GM19455 (cell line): ENCODE results near the gene ADGRA1.
"Not testable (repeated sequence)": the region's sequence is repeated elsewhere in the genome, so short reads cannot be mapped to it uniquely, and the experiment has no call there.

Source experiments
- ATAC-seq: cut with Tn5 transposase; IDR thresholded peaks from one replicate; pipeline ENCODE4 v1.9.1; 2021; ENCODE audit not compliant: unreplicated experiment

Gene ADGRA1

DNA sequence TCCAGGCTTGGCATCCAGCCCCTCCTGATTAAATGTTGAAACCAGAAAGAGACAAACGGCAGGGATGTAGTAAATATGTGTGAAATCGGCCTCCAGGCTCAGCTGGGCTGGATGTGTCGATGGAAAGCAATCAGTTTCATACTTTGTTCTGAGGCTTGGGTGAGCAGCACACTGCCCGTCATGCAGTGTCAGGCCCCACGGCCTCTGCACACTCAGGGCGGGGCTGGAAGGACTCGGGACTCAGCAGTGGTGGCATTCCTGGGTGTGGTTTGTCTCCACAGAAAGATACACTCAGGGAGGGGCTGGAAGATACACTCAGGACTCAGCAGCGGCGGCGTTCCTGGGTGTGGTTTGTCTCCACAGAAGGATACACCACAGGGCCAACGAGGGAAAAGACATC lies 22.0 kb downstream of the ADGRA1 start:
- ATAC-seq, result no peak

DNA sequence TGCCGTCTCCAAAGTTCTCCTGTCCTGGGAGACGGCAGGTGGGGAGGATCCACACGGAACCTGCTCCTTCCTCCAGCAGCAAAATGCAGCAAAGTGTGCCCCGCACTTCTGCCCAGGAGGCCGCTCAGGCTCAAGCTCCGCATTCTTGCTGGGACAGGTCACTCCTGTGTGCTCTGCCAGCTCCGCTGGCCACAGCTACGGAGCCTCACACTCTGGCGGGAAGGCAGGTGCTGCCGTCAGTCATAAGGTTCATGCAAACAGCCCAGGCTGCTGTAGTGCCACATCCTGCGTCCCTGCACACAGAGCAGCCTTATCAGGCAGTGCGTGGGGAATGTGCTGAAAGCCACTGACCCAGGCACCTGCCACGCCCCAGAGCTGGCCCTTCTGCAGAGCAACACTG lies 22.4 kb downstream of the ADGRA1 start:
- no peak for ATAC-seq

DNA sequence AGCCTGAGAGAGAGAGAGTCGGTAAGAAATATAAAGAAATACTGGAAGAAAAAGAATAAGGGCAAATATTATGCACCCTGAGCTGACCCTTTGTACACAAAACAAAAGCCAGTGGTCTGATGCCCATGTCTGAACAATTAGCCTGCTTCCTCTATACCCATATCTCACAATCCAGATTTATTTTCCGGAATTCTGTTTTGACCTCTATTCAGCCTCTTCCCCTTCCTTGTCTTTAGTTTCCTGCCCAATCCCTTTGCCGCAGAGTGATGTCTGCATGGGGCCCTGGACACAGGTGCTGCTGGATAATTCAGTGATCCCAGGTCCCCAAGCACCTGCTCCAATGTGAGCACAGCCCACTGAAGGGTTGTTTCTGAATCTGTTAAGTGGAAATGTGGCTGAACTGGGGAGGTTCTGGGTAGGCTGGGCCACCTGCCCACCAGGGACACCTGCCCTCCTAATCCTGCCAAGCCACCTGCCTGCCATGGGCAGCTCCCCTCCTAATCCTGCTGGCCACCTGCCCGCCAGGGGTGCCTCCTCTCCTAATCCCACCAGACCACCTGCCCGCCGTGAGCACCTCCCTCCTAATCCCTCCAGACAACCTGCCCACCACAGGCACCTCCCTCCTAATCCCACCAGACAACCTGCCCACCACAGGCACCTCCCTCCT lies 23.0 kb downstream of the ADGRA1 start:
- no peak for ATAC-seq

DNA sequence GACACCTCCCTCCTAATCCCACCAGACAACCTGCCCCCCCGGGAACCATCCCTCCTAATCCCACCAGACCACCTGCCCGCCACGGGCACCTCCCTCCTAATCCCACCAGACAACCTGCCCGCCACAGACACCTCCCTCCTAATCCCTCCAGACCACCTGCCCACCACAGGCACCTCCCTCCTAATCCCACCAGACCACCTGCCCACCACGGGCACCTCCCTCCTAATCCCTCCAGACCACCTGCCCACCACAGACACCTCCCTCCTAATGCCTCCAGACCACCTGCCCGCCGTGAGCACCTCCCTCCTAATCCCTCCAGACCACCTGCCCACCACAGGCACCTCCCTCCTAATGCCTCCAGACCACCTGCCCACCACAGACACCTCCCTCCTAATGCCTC lies 23.9 kb downstream of the ADGRA1 start:
- ATAC-seq, result not testable (repeated sequence)

DNA sequence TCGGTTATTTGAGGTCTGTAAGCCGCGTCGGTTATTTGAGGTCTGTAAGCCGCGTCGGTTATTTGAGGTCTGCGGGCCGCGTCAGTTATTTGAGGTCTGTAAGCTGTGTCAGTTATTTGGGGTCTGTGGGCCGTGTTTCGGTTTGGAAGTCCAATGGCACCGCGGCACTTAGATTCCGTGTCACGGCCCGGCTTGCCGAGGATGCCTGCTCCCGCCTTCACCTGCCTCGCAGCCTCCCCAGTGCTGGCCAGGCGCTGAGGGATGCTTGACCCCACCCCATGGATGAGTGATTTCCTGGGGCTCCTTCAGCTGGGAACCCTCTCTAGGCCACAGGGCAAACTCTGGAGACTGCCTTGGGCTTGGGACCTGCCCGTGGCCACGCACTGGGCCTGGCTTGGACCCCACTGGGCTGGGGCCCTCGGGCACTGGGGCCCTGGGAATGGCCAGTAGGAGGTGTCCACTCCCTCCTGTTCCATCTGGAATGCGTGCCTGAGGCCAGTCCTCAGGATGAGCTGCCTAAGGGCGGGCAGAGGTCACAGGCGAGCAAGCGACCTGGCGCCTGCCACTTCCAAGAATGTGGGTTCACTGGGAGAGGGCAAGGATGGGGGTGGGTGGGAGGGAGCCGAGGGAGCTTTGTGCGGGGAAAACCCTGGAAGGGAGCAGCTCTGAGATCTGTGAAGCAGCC lies 25.6 kb downstream of the ADGRA1 start:
- no peak for ATAC-seq

DNA sequence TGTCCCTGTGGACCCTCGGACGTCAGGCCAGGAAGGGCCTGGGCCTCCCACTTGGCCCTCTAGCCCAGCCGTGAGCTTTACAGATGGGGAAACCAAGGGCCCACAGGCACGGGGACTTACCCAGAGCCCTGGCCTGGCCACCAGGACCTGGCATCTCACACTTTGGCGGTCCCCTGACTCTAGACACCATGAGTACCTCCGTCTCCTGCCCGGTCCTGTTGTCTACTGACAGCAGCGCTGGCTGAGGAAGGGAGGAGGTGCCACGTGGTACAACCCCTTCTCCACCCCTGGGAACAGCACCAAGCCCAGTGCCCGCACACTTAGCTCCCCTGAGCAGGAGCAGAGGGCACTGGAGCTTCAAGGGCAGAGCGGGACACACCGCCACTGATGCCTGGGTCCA lies 26.1 kb downstream of the ADGRA1 start:
- no peak for ATAC-seq

DNA sequence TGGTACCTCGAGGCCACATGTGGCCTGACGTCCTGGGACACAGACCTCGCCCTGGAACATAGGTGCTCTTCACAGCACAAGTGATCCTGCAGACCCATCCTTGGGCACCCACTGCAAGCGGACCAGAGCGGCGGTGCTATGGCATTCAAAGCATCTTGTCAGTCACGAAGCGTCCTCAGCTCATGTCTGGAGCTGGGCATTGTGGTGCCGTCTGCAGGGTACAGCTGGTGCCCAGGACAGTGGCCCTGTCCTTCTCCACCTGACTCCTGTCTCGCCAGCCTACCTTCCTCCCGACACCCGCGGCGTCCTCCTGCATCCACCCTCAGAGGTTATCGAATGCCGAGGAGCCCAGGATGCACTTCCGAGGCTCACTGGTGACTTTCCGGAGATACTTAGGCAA lies 26.5 kb downstream of the ADGRA1 start:
- no peak for ATAC-seq

DNA sequence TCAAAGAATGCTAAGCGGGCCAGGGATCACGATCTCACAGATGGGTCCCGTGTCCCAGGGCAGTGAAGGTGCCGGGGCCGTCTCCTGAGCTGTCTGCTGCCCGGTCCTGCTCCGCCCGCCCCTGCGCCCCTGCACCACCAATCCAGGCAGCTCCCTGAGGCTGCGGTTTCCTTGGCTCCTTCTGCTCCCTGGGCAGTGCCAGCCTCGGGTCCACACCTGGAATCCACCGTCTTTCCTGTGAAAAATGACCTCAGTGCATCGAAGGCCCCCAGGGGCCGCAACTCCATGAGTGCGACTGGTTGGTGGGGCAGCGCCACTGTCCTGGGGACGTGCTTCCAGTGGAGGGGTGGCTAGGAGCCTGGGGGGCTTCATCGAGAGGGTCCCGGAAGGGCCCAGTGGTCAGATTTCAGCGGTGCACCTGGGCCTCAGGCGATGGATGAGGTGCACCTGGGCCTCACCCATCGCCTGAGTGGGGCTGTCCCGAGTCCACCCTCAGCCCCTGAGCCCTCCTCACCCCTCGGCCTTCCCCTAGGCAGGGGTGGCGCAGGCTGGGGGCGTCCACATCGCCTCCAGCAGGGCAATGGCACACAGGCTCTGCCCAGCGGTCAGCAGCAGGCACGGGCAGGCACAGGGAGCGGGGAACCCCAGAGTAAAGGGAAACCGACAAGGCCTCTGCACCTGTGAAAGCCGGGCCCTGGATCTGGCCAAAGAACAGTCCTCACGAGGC lies 27.2 kb downstream of the ADGRA1 start:
- ATAC-seq, result no peak

DNA sequence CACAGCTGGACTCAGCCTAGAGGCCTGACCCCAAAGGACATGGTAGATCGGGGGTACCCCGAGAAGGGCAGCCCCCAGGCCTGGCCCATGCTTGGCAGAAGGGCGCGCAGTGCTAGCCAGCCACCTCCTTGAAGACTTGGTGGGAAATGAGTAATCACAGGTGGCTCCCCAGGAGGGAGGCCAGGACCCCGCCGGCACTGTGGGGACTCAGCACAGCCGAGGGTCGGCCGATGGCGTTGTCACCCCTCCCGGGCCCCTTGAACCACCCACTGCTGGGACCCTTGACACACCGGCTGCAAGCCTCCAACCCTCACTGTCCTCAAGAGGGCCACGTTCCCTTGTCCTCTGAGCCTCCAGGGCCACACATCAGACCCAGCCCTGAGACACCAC lies 27.7 kb downstream of the ADGRA1 start:
- ATAC-seq, result no peak

DNA sequence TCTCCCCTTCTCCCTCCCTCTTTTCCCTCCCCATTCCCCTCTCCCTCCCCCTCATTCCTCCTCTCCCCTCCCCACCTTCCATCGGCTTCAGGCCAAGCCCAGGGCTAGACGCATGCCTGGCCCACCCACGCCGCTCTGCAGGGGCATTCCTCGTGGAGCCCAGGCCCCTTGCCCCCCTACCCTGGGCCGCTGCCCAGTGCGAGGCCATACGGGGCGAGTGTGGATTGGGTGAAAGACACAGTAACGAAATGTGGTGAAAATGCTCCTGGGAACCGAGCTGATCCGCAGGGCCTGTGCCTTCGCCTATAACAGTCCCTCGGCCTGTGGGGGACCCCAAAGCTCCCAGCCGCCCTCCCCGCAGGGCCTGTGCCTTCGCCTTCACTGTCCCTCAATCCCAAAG lies 28.3 kb downstream of the ADGRA1 start:
- no peak for ATAC-seq

DNA sequence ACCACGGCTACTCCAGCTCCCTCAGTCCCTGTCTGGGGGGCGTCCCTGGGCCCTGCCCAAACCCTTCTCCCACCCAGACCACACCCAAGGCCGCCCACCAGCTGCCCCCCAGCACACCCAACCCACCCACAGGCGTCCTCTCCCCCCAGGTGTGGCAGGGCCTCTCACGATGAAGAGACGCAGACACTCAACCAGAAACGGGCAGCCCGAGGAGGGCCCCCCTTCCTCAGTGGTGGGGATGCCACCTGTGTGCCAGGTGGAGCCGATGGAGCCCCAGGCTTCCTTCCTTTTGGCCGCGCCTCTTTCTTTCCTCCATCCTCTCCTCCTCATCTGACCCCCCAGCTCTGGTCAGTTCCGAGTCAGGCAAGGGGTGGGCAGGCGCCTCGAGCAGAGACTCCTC lies 28.7 kb downstream of the ADGRA1 start:
- no peak for ATAC-seq

DNA sequence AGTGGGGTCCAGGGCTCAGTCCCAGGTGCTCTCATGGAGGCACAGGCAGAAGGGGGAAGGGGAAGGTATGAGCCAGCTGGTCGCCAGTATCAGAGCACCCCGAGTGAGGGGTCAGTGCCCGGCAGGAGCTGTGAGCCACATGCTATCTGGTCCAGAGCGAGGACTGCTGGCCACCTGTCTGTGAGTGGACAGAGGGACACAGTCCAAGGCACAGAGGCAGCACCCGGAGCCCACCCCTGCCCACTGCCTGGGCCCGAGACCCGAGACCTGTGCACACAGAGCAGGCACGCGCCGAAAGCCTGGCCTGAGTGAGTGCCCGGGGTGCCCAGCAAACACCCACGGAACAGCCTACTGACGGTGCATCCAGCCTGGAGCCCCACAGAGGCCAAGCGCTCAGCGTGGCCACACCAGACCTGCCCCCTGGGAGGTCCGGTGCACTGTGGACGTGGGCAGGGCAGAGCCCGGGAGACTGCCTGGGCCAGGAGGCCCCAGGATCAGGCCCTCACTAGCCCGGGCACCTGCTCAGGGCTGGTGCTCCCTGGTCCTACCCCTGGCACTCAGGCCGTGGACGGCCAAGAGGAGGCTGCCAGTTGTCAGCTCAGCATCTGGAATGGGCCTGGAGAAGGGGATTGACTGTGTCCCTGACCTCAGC lies 29.4 kb downstream of the ADGRA1 start:
- no peak for ATAC-seq

DNA sequence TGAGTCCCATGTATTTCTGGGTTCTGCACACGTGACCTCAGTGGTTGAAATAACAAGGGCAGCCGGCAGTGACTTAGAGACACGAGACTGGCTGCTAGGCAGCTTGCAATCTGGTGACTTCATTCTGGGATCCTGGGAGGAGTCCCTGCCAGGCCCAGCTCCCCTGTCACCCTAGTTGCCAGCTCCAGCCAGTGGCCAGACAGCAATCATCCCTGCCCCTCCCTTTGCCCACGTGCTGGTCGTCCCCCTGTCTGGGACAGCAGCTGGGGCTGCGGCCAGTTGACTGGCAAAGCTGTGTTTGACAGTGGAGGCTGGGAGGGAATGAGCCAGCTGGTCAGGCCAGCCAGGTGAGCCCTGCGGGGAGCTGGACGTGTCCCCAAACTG lies 30.0 kb downstream of the ADGRA1 start:
- no peak for ATAC-seq

DNA sequence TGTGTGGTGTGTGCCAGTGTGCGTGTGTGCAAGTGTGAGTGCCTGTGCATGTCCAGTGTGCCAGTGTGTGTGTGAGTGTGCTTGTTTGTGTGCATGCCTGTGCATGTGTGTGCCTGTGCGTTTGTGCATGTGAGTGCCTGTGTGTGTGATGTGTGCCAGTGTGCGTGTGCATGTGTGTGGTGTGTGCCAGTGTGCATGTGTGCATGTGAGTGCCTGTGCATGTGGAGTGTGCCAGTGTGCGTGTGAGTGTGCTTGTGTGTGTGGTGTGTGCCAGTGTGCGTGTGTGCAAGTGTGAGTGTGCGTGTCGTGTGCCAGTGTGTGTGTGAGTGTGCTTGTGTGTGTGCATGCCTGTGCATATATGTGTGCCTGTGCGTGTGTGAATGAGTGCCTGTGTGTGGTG lies 33.8 kb downstream of the ADGRA1 start:
- ATAC-seq, result no peak

DNA sequence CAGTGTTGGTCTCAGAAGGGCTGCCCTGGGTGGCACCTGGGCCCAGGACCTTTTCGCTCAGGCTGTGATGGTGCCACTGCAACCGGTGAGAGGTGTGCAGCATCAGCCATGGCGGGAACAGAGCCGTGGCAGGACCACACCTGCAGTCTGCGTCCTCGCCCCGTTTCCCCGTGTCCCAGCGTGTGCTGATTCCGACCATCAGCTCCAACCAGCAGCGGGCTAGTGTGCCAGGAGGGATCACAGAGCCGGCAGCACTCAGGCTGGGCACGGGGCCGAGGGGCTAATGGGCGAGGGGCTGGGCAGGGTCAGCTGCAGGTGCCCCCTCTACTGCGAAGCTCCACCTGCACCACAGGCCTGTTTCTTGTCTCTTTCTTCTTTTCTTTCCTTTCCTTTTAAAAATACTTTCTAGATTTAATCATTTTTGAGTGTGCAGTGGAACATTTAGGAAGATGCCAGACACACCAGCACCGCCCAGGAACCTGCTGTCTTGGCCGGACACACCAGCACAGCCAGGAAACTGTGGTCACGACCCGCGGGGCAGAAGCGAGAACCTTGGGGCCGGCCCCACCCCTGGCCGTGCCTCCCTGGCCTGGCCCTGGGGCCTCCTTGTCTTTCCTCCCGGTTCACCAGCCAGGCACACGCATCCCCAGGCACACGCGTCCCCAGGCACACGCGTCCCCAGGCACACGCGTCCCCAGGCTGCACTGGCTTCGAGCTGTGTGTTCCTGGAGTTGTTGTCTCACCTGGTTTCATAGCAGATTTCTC lies 34.6 kb downstream of the ADGRA1 start:
- ATAC-seq, result no peak

DNA sequence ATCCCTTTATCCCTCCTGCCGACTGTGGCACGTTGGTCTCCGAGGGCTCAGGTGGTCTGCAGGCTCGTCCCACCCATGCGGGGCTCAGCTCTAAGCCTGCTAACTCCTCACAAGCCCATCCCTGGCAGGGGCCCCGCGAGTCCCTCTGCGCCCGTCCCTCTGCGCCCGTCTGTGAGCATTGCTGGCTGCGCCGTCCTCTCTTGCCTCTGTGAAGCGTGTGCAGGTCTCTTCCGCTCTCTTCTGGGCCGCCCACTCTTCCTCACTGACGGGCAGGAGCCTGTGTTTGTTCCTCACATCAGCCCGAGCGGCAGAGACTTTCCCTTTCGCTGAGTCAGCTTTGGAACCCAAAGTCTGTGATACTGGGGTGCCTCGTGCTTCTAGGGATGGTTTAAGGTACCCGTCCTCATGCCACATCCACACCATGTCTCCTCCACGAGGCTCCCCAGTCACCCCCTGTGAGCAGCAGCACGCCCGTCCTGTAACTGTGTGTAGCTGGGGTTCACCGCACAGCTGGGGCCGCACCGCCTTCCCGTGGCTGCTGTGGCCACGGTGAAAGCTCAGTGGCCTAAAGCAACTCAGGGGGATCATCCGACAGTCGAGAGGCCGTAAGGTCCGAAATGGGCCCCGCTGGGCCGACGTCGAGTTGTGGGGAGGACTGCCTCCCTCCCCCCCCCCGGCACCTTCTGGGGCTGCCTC lies 35.5 kb downstream of the ADGRA1 start:
- ATAC-seq, result no peak

DNA sequence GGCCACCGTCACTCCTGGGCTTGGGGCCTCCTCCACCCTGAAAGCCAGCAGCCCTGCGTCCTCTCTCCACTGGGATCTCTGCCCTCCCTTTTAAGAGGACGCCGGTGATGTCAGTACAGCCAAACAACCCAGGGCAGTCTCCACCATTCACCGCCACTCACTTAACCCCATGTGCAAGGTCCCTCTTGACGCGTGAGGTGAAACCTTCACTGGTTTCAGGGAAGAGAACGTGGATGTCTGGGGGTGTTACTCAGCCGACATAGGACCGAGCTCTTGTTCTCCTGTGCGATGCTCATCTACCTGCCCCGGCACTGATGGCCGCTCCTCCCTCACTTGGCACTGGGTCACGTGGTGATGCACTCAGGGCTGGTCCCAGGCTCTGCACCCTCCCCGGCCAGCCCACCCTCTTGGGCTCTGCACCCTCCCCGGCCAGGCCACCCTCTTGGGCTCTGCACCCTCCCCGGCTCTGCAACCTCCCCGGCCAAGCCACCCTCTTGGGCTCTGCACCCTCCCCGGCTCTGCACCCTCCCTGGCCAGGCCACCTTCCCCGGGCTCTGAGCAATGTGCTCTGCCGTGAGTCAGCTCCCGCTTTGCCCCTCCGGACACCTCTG lies 36.1 kb downstream of the ADGRA1 start:
- ATAC-seq, result no peak

DNA sequence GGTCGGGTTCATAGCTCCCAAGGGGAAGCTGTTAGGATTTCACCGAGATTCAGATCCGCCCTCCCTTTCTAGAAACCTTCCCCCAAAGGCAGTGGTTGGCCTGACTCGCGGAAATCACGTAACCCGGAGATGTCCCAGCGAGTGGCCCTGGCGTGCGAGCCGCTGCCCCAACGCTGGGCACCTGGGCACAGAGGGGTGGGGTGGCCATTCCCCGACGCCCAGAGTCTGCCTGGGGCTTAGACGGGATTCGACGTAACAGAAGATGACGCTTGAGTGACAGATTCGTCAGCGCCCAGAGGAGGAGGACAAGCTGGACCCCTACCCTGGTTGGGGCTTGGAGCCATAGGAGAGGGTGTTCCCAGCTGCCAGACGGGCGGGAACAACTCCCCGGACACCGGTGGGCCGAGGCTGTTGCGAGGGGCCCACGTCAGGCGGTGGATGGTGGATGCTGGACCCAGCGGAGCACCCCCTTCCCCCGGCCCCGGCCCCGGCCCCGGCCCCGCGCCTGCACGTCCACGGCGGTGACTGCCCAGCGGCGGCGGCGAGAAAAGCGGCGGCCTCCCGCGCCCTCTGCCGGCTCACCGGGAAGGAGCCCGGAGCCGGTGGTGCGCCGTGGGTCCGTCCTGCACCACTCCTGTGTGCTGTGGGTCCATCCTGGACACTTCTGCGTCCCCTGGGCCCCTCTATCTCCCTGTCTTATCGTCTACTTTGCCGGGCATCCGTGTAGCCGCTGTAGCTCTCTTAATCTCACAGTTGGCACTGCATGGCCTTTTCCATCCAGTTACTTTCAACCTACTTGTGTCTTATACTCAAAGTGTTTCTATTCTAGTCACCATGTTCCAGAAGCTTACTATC lies 36.9 kb downstream of the ADGRA1 start:
- ATAC-seq, result no peak

DNA sequence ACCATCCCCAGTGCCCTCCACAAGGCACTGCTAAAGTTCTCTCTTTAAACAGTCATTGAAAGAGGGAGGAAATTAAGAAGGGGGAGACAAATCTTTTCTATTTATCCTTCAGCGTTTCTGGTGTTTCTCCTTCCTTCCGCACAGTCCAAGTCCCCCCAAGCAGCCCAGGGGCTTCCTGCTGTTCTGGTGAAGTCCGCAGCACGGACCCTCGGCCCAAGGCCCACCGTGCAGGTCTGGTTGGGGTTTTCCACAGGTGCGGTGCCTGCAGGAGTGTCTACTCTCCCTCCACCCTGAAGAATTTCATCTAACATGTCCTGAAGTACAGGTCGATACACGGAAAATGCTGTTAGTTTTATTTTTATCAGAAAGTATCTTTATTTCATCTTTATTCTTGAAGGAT lies 38.2 kb downstream of the ADGRA1 start:
- ATAC-seq, result no peak
